Left renal pelvis (tissue), 4 donors: ENCODE measurements around the gene TIMM17A. TPM values are rescaled to one million over a fixed set of nuclear protein-coding genes. Genes with fewer than 3 reads are reported as not detected.
"Not testable (repeated sequence)": the region's sequence is repeated elsewhere in the genome, so short reads cannot be mapped to it uniquely, and the experiment has no call there.

Source experiments
- DNase-seq, 4 donors: peaks; one replicate each; pipeline ENCODE4 v3.0.0-alpha.2; 2013; ENCODE audit warnings: low read depth in 4 of 4, low spot score in 3 of 4
- polyA plus RNA-seq, 4 donors: library from polyadenylated mRNA; unstranded; fragments of 120-200 nt; gene quantifications; one replicate each; pipeline ENCODE4 v1.2.1, GENCODE V29; 2013; ENCODE audit not compliant: insufficient read length in 4 of 4

TIMM17A gene
- polyA plus RNA-seq, 4 donors, result 46.6 to 74.6 (median 63.2) TPM

DNA sequence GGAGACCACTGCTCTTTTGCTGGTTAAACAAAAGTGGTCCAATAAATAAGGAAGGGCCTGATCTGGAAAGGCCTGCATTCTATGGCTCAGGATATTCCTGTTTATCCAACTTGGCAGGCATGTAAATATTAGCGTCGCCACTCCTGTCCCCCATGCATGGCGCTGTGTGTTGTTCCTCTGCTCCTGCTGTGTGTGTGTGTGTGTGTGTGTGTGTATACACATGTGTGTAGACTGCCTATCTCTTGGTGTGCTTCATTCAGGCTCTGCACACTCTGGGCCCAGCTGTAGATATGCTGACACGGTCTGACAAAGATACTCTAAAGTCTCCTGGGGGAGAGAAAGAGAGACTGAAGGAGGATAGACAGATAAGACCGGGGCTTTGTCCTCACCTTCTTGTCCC is 15.7 kb upstream of the TIMM17A start:
- no peak for DNase-seq

DNA sequence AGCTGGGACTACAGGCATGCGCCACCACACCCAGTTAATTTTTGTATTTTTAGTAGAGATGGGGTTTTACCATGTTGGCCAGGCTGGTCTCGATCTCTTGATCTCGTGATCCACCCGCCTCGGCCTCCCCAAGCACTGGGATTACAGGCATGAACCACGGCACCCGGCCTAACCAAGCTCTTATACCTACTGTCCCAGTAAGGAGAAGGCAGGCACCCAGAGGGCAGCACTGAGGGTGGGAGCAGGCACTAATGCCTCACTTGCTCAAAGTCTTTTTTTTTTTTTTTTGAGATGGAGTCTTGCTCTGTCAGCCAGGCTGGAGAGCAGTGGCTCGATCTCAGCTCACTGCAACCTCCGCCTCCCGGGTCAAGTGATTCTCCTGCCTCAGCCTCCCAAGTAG is 15.0 kb upstream of the TIMM17A start:
- not testable (repeated sequence) for DNase-seq

DNA sequence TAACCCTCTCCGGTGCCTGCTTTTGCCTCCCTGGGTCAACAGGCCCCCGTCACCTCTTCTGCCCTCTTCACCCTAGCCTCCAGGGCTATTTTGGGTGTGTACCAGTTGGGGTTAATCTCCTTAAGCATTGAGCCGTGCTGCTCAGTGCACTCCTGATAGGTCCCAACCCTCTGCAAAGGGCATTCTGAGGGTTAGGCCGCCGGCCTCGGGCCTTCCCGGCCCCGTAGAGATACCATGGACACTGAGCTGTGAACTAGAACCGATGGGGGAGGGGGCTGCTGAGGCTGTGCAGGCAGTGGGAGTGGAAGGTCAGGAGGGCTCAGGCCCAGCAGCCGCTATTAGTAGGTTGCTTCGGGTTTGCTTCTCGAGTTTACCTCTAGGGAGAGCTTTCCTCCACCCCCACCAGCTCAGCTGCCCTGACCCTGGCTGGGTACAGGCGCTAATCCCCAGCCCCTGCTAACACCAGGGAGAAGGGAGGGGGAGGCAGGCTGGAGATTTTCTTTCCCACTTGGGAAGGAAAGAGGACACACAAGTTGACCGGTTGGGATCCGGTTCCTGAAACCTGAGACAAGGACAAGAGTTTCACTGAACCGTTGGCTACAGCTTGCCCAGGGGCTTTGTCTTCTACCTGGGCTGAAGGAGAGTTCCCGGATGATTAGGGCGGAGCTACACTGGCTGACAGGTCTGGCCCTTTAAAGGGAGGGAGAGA is 13.7 kb upstream of the TIMM17A start:
- DNase-seq, result peak in 1 of 4 donors; percentile 77

- DNase-seq, result no peak
Measured at GRCh38 chr1:201942129-201942495, 13.2 kb upstream of the TIMM17A start.

DNA sequence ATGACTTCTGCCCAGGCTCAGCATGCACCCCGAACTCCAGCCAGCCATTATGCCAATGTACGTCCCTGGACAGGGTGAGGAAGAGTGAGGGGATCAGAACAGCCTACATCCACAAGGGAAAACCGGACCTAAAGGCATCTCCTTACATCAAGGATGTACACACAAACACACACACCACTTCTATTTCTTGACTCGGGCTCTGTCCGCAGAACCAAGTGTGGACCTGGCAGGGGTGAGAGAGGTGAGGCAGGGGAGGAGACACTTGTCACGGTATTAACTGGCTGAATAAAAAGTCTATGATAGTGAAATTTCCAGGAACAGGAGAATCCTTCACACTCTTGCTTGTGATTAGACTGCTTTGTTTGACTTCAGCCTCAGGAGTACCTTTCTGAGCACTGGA is 11.3 kb upstream of the TIMM17A start:
- no peak for DNase-seq

DNA sequence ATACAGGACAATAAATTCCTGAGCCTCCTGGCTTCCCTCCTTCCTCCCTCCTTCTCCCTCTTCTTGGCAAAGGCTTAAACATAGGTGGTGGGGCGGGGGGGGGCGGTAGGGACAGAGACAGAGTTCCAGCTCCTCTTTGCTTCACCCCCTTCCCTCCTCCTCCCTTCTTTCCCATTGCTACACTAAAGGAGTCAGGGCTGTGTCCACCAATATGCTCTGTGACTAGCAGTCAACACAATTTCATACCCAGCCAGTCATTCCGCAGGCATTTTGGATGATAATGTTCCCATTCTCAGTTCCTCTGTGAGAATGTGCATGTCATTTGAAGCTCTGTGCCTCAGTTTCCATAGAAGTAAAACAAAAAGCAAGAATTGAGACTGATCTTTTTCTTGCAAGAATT is 10.7 kb upstream of the TIMM17A start:
- DNase-seq, result no peak

DNA sequence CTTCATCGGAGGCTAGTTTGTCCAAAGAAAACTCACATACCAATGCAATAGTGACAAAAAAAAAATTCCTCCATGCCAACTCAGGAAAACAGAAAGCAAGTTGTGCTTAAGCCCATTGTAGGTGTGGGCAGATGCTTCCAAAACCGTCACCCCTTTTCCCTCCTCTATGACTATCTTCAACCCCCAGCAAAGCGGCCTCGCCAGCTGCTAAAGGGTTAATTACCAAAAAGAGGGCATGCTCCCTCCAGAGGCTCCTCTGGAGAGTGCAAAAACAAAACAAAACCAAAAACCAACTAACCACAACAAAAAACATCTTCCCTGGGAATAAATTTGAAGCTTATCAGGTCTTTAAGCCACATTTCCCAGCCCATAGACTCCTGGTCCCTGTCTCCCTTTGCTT is 10.1 kb upstream of the TIMM17A start:
- no peak for DNase-seq

DNA sequence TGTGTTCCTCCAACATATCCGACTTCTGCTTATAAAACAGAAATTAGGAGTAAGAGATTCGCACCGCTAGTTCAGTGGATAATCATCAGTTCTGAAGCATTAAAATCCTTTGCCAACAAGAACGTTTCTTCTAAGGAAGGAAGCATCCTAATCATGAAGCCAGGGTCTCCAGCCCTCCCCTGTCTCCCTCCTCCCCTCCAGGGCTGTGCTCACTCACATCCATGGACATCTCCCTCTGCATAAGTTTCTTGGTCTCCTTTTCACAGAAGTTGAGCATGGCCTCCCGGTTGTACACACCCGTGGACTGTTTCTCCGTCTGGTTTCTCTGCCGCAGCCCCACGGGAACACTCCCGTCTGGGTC is 9.5 kb upstream of the TIMM17A start:
- no peak for DNase-seq

DNA sequence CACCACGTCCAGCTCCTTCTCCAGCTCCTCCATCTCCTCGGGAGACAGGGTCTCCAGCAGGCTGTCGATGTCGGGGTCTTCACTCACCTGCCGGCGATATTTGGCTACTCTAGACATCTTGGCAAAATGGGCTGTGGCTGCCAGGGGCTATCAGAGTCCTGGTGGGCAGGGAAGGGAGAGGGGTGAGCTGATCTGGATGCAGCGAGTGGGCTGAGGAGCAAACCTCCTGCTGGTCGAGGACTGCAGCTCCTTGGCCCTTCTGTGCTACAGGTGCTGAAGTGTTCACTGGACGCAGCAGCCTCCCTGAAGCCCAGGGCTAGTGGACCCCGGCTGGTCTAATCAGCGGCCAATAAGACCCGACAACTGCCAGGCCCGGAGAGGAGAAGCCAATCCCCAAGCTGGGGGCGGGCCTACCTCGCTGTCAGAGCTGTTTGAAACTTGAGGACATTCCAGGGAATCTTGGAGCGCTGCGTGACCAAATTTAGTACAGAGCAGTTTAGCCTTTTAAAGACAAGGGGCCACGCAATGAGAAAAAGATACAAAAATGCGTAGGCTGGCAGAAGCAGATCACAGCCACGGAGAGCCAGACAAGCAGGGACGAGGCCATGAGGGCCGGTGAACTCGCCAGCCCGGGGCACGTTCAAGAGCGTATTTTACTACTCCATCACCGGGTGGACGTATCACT is 8.9 kb upstream of the TIMM17A start, which contains the start of gene LMOD1:
TSS of gene LMOD1 (minus strand) at position 325 of the 685 bp plus-strand sequence. CDS start at position 117, 208 bp downstream.
- DNase-seq, result peak; percentile 73 to 86 (median 80)

DNA sequence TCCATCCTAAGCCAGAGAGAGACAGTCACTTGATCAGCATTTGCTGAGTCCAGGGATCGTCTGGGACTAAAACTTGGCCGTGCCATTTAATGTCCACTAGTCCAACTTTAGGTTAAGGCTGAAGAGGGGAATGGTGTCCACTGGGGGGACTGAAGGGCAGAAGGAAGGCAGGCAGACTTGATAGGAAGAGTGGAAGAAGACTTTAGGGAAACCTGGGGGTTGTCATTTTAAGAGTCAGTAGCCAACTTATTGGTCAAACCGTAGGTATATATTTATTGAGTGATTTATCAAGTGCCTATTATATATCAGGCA is 7.7 kb upstream of the TIMM17A start:
- no peak for DNase-seq

DNA sequence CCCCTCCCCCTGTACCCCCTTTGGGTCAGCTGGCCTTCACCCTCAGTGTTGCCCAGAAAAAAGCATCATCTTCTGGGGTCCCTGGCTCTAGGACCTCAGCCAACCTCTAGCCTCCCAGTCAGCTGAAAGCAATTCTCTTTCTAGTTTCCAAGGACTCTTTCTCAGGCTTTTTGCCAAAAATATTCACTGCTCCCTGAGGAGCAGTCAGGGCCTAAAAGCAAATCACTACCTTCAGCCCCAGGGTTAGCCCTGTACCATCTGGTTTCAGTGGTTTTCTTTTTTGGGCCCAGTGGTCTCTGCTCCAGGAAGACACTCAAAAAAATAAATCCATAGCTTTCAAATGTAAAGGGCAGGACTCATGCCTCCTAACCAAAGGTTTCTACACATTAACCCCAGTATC is 5.8 kb upstream of the TIMM17A start:
- no peak for DNase-seq

DNA sequence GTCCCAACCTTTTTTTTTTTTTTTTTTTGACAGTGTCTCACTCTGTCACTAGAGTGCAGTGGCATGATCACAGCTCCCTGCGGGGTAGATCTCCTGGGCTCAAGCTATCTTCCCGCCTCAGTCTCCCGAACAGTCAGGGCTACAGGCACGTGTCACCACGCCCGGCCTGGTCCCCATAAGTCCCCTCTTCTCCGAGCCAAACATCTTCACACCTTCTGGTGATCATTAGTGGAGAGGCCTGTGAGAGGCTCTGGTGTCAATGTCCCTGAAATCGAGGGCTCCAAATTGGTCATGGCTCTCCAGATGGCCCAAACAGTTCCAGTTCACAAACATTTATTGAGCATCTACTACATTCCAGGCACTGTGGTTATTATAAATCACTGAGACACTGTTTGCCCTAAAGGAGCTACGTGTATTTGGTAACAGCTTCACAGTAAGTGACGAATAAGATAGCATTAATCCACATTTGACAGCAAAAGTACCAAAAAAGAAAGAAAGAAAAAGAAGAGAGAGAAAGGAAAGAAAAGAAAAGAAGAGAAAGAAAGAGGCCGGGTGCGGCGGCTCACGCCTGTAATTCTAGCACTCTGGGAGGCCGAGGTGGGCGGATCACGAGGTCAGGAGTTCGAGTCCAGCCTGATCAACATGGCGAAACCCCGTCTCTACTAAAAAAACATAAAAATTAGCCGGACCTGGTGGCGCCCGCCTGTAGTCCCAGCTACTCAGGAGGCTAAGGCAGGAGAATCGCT is 867 bp upstream of the TIMM17A start:
- DNase-seq, result no peak

DNA sequence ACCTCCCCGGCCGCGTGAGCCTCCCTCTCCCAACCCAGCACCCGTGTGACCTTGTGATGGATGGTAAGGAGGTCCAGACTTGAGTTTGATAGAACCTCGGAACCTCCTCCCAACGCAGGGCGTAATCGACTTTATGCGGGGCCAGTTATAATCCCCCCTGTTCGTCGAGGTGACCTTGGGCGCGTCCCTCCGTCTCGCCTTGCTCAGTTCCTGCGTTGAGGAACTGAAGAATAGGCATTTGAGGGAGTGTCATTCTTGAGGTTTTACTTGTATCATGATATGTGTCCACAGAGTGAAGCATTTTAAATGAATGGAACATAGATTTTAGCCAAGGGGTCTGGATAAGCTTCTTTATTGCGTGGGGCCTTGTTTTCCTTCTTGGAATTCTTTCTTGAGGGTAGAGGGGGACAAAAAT is 433 bp downstream of the TIMM17A start:
- DNase-seq, result no peak

DNA sequence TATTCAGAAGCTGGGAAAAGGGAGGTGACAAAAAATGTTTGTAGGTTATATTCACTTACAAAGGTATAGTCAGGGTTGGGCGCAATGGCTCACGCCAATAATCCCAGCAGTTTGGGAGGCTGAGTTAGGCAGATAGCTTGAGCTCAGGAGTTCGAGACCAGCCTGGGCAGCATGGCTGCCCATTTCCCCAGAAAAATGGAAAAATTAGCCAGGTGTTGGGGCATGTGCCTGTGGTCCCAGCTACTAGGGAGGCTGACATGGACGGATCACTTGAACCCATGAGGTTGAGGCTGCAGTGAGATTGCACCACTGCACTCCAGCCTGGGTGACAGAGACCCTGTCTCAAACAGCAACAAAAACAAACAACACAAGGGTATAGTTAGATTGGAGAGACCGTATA is 3.0 kb downstream of the TIMM17A start:
- DNase-seq, result no peak

DNA sequence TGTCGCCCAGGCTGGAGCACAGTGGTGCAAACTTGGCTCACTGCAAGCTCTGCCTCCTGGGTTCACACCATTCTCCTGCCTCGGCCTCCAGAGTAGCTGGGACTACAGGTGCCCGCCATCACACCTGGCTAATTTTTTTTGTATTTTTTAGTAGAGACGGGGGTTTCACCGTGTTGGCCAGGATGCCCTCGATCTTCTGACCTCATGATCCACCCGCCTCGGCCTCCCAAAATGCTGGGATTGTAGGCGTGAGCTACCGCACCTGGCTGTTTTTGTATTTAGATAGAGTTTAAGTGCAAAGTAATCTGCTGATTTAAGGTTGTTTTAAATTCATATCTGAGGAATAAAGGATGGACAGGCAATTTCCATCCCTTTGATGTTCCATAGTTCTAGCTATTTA is 7.1 kb downstream of the TIMM17A start:
- not testable (repeated sequence) for DNase-seq

DNA sequence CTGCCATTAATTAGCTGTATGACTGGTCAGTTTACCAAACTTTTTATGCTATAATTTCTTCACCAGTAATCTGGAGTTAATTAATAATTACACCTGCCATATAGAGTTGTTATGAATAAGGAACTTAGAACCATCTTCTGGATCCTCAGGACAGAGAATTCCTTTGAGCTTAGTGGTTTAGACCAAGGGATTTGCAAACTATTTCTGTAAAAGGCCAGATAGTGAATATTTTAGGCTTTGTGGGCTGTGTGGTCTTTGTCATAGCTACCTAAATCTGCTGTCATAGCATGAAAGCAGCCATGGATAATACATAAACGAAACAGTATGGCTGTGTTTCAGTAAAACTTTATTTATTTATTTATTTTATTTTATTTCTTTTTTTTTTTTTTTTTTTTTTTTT is 9.0 kb downstream of the TIMM17A start:
- no peak for DNase-seq

- DNase-seq, result no peak
Measured at GRCh38 chr1:201966171-201966570, 10.9 kb downstream of the TIMM17A start.

DNA sequence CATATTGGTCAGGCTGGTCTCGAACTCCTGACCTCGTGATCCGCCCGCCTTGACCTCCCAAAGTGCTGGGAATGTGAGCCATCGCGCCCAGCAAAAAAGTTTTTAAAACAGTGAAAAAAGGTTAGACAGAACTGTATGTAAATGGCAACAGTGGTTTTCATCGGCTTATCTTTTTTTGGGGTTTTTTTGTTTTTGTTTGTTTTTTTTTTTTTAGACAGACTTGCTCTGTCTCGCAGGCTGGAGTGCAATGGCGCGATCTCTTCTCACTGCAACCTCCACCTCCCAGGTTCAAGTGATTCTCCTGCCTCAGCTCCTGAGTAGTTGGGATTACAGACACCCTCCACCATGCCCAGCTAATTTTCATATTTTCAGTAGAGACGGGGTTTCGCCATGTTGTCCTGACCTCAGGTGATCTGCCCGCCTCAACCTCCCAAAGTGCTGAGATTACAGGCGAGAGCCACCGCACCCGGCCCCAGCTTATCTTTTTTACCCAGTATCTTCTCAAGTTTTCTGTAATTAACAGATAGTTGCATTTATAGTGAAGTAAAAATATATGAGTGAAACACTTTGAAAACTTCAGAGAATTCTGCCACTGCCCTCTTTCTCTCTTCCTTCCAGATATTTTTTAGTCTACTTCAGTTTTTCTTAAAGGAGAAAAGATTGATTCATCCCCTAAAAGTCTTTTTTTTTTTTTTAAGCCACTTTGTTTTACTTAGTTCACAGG is 13.1 kb downstream of the TIMM17A start:
- DNase-seq, result no peak

GRCh38 chr1:201970334-201971159 is 15.2 kb downstream of the TIMM17A start:
- DNase-seq, result no peak

DNA sequence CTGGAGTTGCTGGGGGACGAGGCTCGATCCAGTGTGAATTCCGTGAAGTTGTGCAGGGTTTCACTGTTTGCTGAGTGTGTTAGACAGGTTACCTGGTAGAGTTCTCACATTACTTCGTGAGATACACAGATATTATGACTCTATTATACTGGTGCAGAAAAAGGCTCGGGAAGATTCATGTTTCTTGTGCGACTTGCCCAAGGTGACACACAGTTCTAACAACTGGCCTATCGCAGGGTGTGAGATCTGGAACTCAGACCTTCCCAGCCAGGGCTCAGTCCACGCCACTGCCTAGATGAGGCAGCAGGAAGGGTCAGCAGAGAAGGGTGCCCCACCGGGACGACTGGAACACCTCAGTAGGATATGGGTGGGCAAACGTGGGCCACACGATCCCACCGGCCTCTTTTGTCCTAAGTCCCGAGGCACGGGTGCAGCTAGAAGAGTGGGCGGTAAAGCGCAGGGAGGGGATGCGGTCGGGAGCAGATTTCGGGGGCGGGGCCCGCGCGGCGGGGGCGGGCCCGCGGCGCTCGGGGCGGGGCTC is 26.8 kb downstream of the TIMM17A start:
- peak in 3 of 4 donors; percentile 48 to 62 (median 56) for DNase-seq
